Thyroid gland (tissue), 4 donors: ENCODE measurements around the gene MIGA2. TPM values are rescaled to one million over a fixed set of nuclear protein-coding genes. Genes with fewer than 3 reads are reported as not detected.

Experiments
- DNase-seq, 2 donors: peaks; one replicate each; pipeline ENCODE4 v3.0.0-alpha.2; 2019
- H3K27ac ChIP-seq, 3 donors: fragments of 200-600 bp; sonication (generic); 1 replicate in 2 of 3; 2 replicates in 1 of 3; pipeline ENCODE4 v1.5.1; 2016 to 2019; ENCODE audit warnings: mild to moderate bottlenecking in 1 of 3, moderate library complexity in 1 of 3
- H3K27me3 ChIP-seq: fragments of 200-600 bp; sonication (generic); one replicate; pipeline ENCODE4 v1.5.1; 2019
- H3K36me3 ChIP-seq, 2 donors: fragments of 200-600 bp; sonication (generic); one replicate each; pipeline ENCODE4 v1.5.1; 2016 to 2019
- H3K4me1 ChIP-seq, 2 donors: fragments of 200-600 bp; sonication (generic); one replicate each; pipeline ENCODE4 v1.5.1; 2017 to 2019
- H3K4me3 ChIP-seq, 3 donors: fragments of 200-600 bp; sonication (generic); replicated peaks in 1 of 3; 1 replicate in 2 of 3; 2 replicates in 1 of 3; pipeline ENCODE4 v1.5.1; 2016; ENCODE audit warnings: mild to moderate bottlenecking in 1 of 3
- H3K9me3 ChIP-seq: fragments of 200-600 bp; sonication (generic); one replicate; pipeline ENCODE4 v1.5.1; 2017
- CTCF ChIP-seq, 6 experiments: fragments of 200-600 bp in 3 of 6; fragments of 450-650 bp in 3 of 6; sonication (generic) in 3 of 6; IDR thresholded peaks; one replicate each; pipeline ENCODE4 v1.5.1; 2016 to 2019; ENCODE audit warnings: antibody characterized with exemption in 6 of 6, mild to moderate bottlenecking in 2 of 6, inconsistent platforms in 1 of 6, moderate library complexity in 1 of 6
- POLR2A ChIP-seq, 2 donors: fragments of 450-650 bp; IDR thresholded peaks; one replicate each; pipeline ENCODE4 v1.6.1; 2017; ENCODE audit warnings: antibody characterized with exemption in 2 of 2, mild to moderate bottlenecking in 2 of 2, moderate library complexity in 1 of 2
- WGBS, 2 donors: methylation state at CpG; one replicate each; pipeline ENCODE4 v1.1.5; 2017; 5-methylcytosine and 5-hydroxymethylcytosine counted together
- intact Hi-C: fragments of 100-400 bp; cut with DNase I; formaldehyde crosslinking; loops from one replicate; pipeline ENCODE4 v1.15.1; 2023
- total RNA-seq, 4 donors: library from RNA; depleted of rRNA; stranded (reverse); fragments of >200 nt; gene quantifications; one replicate each; pipeline ENCODE4 v1.2.3, GENCODE V29; 2016

The MIGA2 gene
- total RNA-seq, 4 donors from 2014 or later = 23.9 to 78.8 (median 50.0) TPM

GRCh38 chr9:129037767-129038098 lies 1.3 kb downstream of the MIGA2 start:
- Histone ChIP-seq H3K27ac (peak overlapping the region in 2 of 3 donors; percentile 18 to 50), H3K27me3 (no peaks in the 10 kb centered on the region), H3K4me3 (peak overlapping the region in 1 of 3 donors; percentile 90), H3K4me1 (peaks cover 18% of the 10 kb centered on the region in 2 donors), H3K36me3 (peaks cover 12 to 14% of the 10 kb centered on the region in 2 donors), H3K9me3 (no peaks in the 10 kb centered on the region)
- 50 to 60% methylated on average over 4 to 6 of the region's 6 CpGs for WGBS, 2 donors
- intact Hi-C loops = no loop called here
- no peak for TF ChIP-seq CTCF (IDR thresholded peaks at IDR 0.05)
- TF ChIP-seq POLR2A (IDR thresholded peaks at IDR 0.05) = no peak
- no peak for DNase-seq

GRCh38 chr9:129038109-129038852 lies 1.9 kb downstream of the MIGA2 start:
- intact Hi-C loops = no loop called here
- Histone ChIP-seq H3K4me1 (peaks cover 18% of the 10 kb centered on the region in 2 donors), H3K4me3 (no peak overlapping the region), H3K27ac (peak overlapping the region in 2 of 3 donors; percentile 18 to 50), H3K36me3 (peaks cover 12 to 14% of the 10 kb centered on the region in 2 donors), H3K27me3 (no peaks in the 10 kb centered on the region), H3K9me3 (no peaks in the 10 kb centered on the region)
- DNase-seq = peak; percentile 45 to 46
- WGBS, 2 donors = 54 to 73% methylated on average over 7 to 8 of the region's 8 CpGs
- TF ChIP-seq CTCF (IDR thresholded peaks at IDR 0.05) (no peak), POLR2A (IDR thresholded peaks at IDR 0.05) (no peak)

- Histone ChIP-seq H3K9me3 (no peaks in the 10 kb centered on the region), H3K4me1 (peaks cover 18 to 22% of the 10 kb centered on the region in 2 donors), H3K36me3 (peaks cover 12 to 14% of the 10 kb centered on the region in 2 donors), H3K27me3 (no peaks in the 10 kb centered on the region), H3K27ac (no peak overlapping the region), H3K4me3 (no peak overlapping the region)
- no peak for DNase-seq
- intact Hi-C loops = no loop called here
- TF ChIP-seq CTCF (IDR thresholded peaks at IDR 0.05) (no peak), POLR2A (IDR thresholded peaks at IDR 0.05) (no peak)
- WGBS, 2 donors = 93% methylated on average over 9 to 11 of the region's 12 CpGs
Measured at GRCh38 chr9:129040113-129040643, 3.8 kb downstream of the MIGA2 start.

- Histone ChIP-seq H3K27me3 (no peaks in the 10 kb centered on the region), H3K27ac (no peak overlapping the region), H3K9me3 (no peaks in the 10 kb centered on the region), H3K4me1 (peaks cover 14 to 22% of the 10 kb centered on the region in 2 donors), H3K4me3 (no peak overlapping the region), H3K36me3 (peaks cover 14% of the 10 kb centered on the region in 2 donors)
- intact Hi-C loops = no loop called here
- no peak for DNase-seq
- TF ChIP-seq CTCF (IDR thresholded peaks at IDR 0.05) (no peak), POLR2A (IDR thresholded peaks at IDR 0.05) (no peak)
- 91 to 94% methylated on average over 9 to 16 of the region's 16 CpGs for WGBS, 2 donors
Measured at GRCh38 chr9:129042016-129042415, 5.6 kb downstream of the MIGA2 start.

- peak; percentile 99 to 100 for DNase-seq
- H3K4me3 ChIP-seq = no peak overlapping the region
- H3K9me3 ChIP-seq = no peaks in the 10 kb centered on the region
- H3K27me3 ChIP-seq = no peaks in the 10 kb centered on the region
- WGBS, 2 donors = 24 to 36% methylated on average over 8 of the region's 8 CpGs
- no peak for TF ChIP-seq CTCF (IDR thresholded peaks at IDR 0.05)
- no peak for TF ChIP-seq POLR2A (IDR thresholded peaks at IDR 0.05)
- intact Hi-C loops = no loop called here
- peaks cover 23 to 31% of the 10 kb centered on the region in 2 donors for H3K36me3 ChIP-seq
- H3K27ac ChIP-seq = peak overlapping the region; percentile 48 to 73 (median 69)
- H3K4me1 ChIP-seq = peaks cover 4 to 12% of the 10 kb centered on the region in 2 donors
Measured at GRCh38 chr9:129052592-129052991, 16.2 kb downstream of the MIGA2 start.
